GM18505 (cell line): ENCODE results near the gene NTN5.

ENCODE experiments used
- ATAC-seq: cut with Tn5 transposase; IDR thresholded peaks from one replicate; pipeline ENCODE4 v1.9.1; 2021; ENCODE audit not compliant: unreplicated experiment
- POLR2A ChIP-seq: IDR thresholded peaks from 4 replicates; pipeline ENCODE4 v1.6.1; 2011; ENCODE audit warnings: borderline replicate concordance; ENCODE audit not compliant: insufficient read depth, insufficient read length; ENCODE audit errors: extremely low read depth

NTN5 gene

GRCh38 chr19:48618916-48619691 is 53.7 kb downstream of the NTN5 start, which contains the start of the genes RPL18 and SPHK2:
Gene RPL18, minus strand, starts transcription at chr19:48619178. Its CDS starts 35 bp downstream, at chr19:48619143.
Gene SPHK2, plus strand, starts transcription at chr19:48619506. Its CDS starts 1,009 bp downstream, at chr19:48620515.
- TF ChIP-seq POLR2A: peak; percentile 98
- ATAC-seq: peak; percentile 83

GRCh38 chr19:48618278-48618915 is 54.4 kb downstream of the NTN5 start:
- TF ChIP-seq POLR2A: no peak
- no peak for ATAC-seq

GRCh38 chr19:48617146-48617937 is 55.5 kb downstream of the NTN5 start:
- no peak for TF ChIP-seq POLR2A
- ATAC-seq: no peak

- ATAC-seq: no peak
- TF ChIP-seq POLR2A: peak; percentile 19
Observed at GRCh38 chr19:48616491-48617056, 56.2 kb downstream of the NTN5 start.

- TF ChIP-seq POLR2A: peak; percentile 15
- no peak for ATAC-seq
Observed at GRCh38 chr19:48616041-48616436, 56.8 kb downstream of the NTN5 start.

GRCh38 chr19:48615231-48616040 is 57.4 kb downstream of the NTN5 start:
- ATAC-seq: no peak
- no peak for TF ChIP-seq POLR2A

GRCh38 chr19:48614436-48615230 is 58.2 kb downstream of the NTN5 start, which contains the start of gene FAM83E:
Gene FAM83E, minus strand, starts transcription at chr19:48615076. Its CDS starts 1,704 bp downstream, at chr19:48613372.
- ATAC-seq: no peak
- TF ChIP-seq POLR2A: no peak

- TF ChIP-seq POLR2A: peak; percentile 61
- ATAC-seq: no peak
Observed at GRCh38 chr19:48613852-48614435, 58.9 kb downstream of the NTN5 start.

GRCh38 chr19:48613024-48613851 is 59.6 kb downstream of the NTN5 start:
- no peak for ATAC-seq
- no peak for TF ChIP-seq POLR2A

- TF ChIP-seq POLR2A: no peak
- no peak for ATAC-seq
Observed at GRCh38 chr19:48611872-48612271, 60.9 kb downstream of the NTN5 start.
